ENCODE measurements around the gene POLR3A. TPM values are rescaled to one million over a fixed set of nuclear protein-coding genes. Genes with fewer than 3 reads are reported as not detected.

Gene POLR3A
- total RNA-seq, 2 experiments from 2014 or later, result 17.0 to 18.5 TPM

- Mint-ChIP-seq H3K27me3 (ENCODE audit: low read depth) (no peaks in the 10 kb centered on the region), H3K36me3 (ENCODE audit: low read depth) (peaks cover 53% of the 10 kb centered on the region), H3K27ac (no peak overlapping the region), H3K4me3 (no peak overlapping the region), H3K4me1 (ENCODE audit: low read depth) (no peaks in the 10 kb centered on the region), H3K9me3 (ENCODE audit: insufficient read depth) (no peaks in the 10 kb centered on the region)
- ChIA-PET CTCF (interaction anchor here (1.6 kb wide), 1 partner anchor 141 kb away, joined by 3 read pairs; no protein-coding TSS in a partner anchor), POLR2A (no interaction called here)
- ATAC-seq, result no peak
- DNase-seq, result no peak
Observed at GRCh38 chr10:77987671-77988255, 41.6 kb downstream of the POLR3A start.

GRCh38 chr10:77984986-77985385 is 44.3 kb downstream of the POLR3A start:
- no peaks in the 10 kb centered on the region for H3K4me1 Mint-ChIP-seq (ENCODE audit: low read depth)
- CTCF ChIA-PET, result no interaction called here

GRCh38 chr10:77983384-77984341 is 45.7 kb downstream of the POLR3A start:
- ChIA-PET POLR2A (interaction anchor here (0.9 kb wide), 1 partner anchor 27 kb away, joined by 3 read pairs; no protein-coding TSS in a partner anchor), CTCF (no interaction called here)
- Mint-ChIP-seq H3K9me3 (ENCODE audit: insufficient read depth) (no peaks in the 10 kb centered on the region), H3K4me3 (no peak overlapping the region), H3K36me3 (ENCODE audit: low read depth) (peaks cover 60% of the 10 kb centered on the region), H3K27me3 (ENCODE audit: low read depth) (no peaks in the 10 kb centered on the region), H3K27ac (no peak overlapping the region), H3K4me1 (ENCODE audit: low read depth) (no peaks in the 10 kb centered on the region)
- DNase-seq (no peak), ATAC-seq (no peak)

More at GRCh38 chr10:77984986-77985385, 44.3 kb downstream of the POLR3A start:
- POLR2A ChIA-PET, result no interaction called here
- H3K4me3 Mint-ChIP-seq, result no peak overlapping the region
- H3K27me3 Mint-ChIP-seq (ENCODE audit: low read depth), result no peaks in the 10 kb centered on the region
- ATAC-seq (no peak), DNase-seq (no peak)
- H3K27ac Mint-ChIP-seq, result no peak overlapping the region
- no peaks in the 10 kb centered on the region for H3K9me3 Mint-ChIP-seq (ENCODE audit: insufficient read depth)
- peaks cover 61% of the 10 kb centered on the region for H3K36me3 Mint-ChIP-seq (ENCODE audit: low read depth)

GRCh38 chr10:77981281-77981680 is 48.0 kb downstream of the POLR3A start:
- H3K36me3 Mint-ChIP-seq (ENCODE audit: low read depth), result peaks cover 67% of the 10 kb centered on the region
- CTCF ChIA-PET, result no interaction called here
- no peak overlapping the region for H3K27ac Mint-ChIP-seq
- no peak overlapping the region for H3K4me3 Mint-ChIP-seq
- no peak for DNase-seq
- ATAC-seq, result no peak
- no peaks in the 10 kb centered on the region for H3K9me3 Mint-ChIP-seq (ENCODE audit: insufficient read depth)
- no peaks in the 10 kb centered on the region for H3K4me1 Mint-ChIP-seq (ENCODE audit: low read depth)
- POLR2A ChIA-PET, result no interaction called here
- no peaks in the 10 kb centered on the region for H3K27me3 Mint-ChIP-seq (ENCODE audit: low read depth)

GRCh38 chr10:77979221-77979620 is 50.1 kb downstream of the POLR3A start:
- H3K4me3 Mint-ChIP-seq, result no peak overlapping the region
- no peaks in the 10 kb centered on the region for H3K27me3 Mint-ChIP-seq (ENCODE audit: low read depth)
- POLR2A ChIA-PET, result no interaction called here
- H3K4me1 Mint-ChIP-seq (ENCODE audit: low read depth), result no peaks in the 10 kb centered on the region
- DNase-seq (no peak), ATAC-seq (no peak)
- peaks cover 56% of the 10 kb centered on the region for H3K36me3 Mint-ChIP-seq (ENCODE audit: low read depth)
- CTCF ChIA-PET, result interaction anchor here (0.7 kb wide), 1 partner anchor 57 kb away, joined by 3 read pairs; no protein-coding TSS in a partner anchor
- no peak overlapping the region for H3K27ac Mint-ChIP-seq
- no peaks in the 10 kb centered on the region for H3K9me3 Mint-ChIP-seq (ENCODE audit: insufficient read depth)

GRCh38 chr10:77978360-77978759 is 51.0 kb downstream of the POLR3A start:
- Mint-ChIP-seq H3K27me3 (ENCODE audit: low read depth) (no peaks in the 10 kb centered on the region), H3K36me3 (ENCODE audit: low read depth) (peaks cover 51% of the 10 kb centered on the region), H3K27ac (peak overlapping the region; percentile 20), H3K9me3 (ENCODE audit: insufficient read depth) (no peaks in the 10 kb centered on the region), H3K4me1 (ENCODE audit: low read depth) (no peaks in the 10 kb centered on the region), H3K4me3 (no peak overlapping the region)
- no peak for DNase-seq
- CTCF ChIA-PET, result interaction anchor here (0.7 kb wide), 1 partner anchor 58 kb away, joined by 3 read pairs; no protein-coding TSS in a partner anchor
- POLR2A ChIA-PET, result no interaction called here
- ATAC-seq, result no peak

GRCh38 chr10:77977934-77978333 is 51.4 kb downstream of the POLR3A start:
- Mint-ChIP-seq H3K27me3 (ENCODE audit: low read depth) (no peaks in the 10 kb centered on the region), H3K9me3 (ENCODE audit: insufficient read depth) (no peaks in the 10 kb centered on the region), H3K4me3 (no peak overlapping the region), H3K4me1 (ENCODE audit: low read depth) (no peaks in the 10 kb centered on the region), H3K36me3 (ENCODE audit: low read depth) (peaks cover 51% of the 10 kb centered on the region), H3K27ac (no peak overlapping the region)
- DNase-seq (no peak), ATAC-seq (no peak)
- ChIA-PET POLR2A (no interaction called here), CTCF (no interaction called here)

- H3K4me1 Mint-ChIP-seq (ENCODE audit: low read depth), result no peaks in the 10 kb centered on the region
- no peaks in the 10 kb centered on the region for H3K27me3 Mint-ChIP-seq (ENCODE audit: low read depth)
- H3K36me3 Mint-ChIP-seq (ENCODE audit: low read depth), result peaks cover 47% of the 10 kb centered on the region
- no peak for DNase-seq
- CTCF ChIA-PET, result no interaction called here
- H3K9me3 Mint-ChIP-seq (ENCODE audit: insufficient read depth), result no peaks in the 10 kb centered on the region
- H3K27ac Mint-ChIP-seq, result no peak overlapping the region
- no peak for ATAC-seq
- POLR2A ChIA-PET, result no interaction called here
- H3K4me3 Mint-ChIP-seq, result no peak overlapping the region
Observed at GRCh38 chr10:77977016-77977415, 52.3 kb downstream of the POLR3A start.

- no peak for DNase-seq
- Mint-ChIP-seq H3K36me3 (ENCODE audit: low read depth) (peaks cover 43% of the 10 kb centered on the region), H3K4me1 (ENCODE audit: low read depth) (peaks cover 11% of the 10 kb centered on the region), H3K9me3 (ENCODE audit: insufficient read depth) (no peaks in the 10 kb centered on the region), H3K27me3 (ENCODE audit: low read depth) (no peaks in the 10 kb centered on the region), H3K4me3 (no peak overlapping the region), H3K27ac (no peak overlapping the region)
- ChIA-PET POLR2A (no interaction called here), CTCF (no interaction called here)
- ATAC-seq, result no peak
Observed at GRCh38 chr10:77975086-77975666, 54.1 kb downstream of the POLR3A start.

- ChIA-PET POLR2A (no interaction called here), CTCF (interaction anchor here (1.2 kb wide), 1 partner anchor 33 kb away, joined by 3 read pairs; no protein-coding TSS in a partner anchor)
- Mint-ChIP-seq H3K4me3 (no peak overlapping the region), H3K27ac (no peak overlapping the region), H3K9me3 (ENCODE audit: insufficient read depth) (no peaks in the 10 kb centered on the region), H3K4me1 (ENCODE audit: low read depth) (peaks cover 11% of the 10 kb centered on the region), H3K36me3 (ENCODE audit: low read depth) (peaks cover 36% of the 10 kb centered on the region), H3K27me3 (ENCODE audit: low read depth) (no peaks in the 10 kb centered on the region)
- DNase-seq, result no peak
- ATAC-seq, result no peak
Observed at GRCh38 chr10:77974396-77975074, 54.8 kb downstream of the POLR3A start.

GRCh38 chr10:77973276-77973675 is 56.0 kb downstream of the POLR3A start:
- Mint-ChIP-seq H3K4me1 (ENCODE audit: low read depth) (peaks cover 11% of the 10 kb centered on the region), H3K27me3 (ENCODE audit: low read depth) (no peaks in the 10 kb centered on the region), H3K36me3 (ENCODE audit: low read depth) (peaks cover 32% of the 10 kb centered on the region), H3K9me3 (ENCODE audit: insufficient read depth) (no peaks in the 10 kb centered on the region), H3K4me3 (no peak overlapping the region), H3K27ac (no peak overlapping the region)
- ChIA-PET POLR2A (no interaction called here), CTCF (interaction anchor here (0.7 to 1.2 kb wide), 2 partner anchors 34 to 40 kb away, joined by 3 read pairs; no protein-coding TSS in a partner anchor)
- ATAC-seq (no peak), DNase-seq (no peak)
